Progenitor cell of endocrine pancreas (in vitro differentiated cells): Measurements from ENCODE around the gene ZNF467. TPM values are rescaled to one million over a fixed set of nuclear protein-coding genes. Genes with fewer than 3 reads are reported as not detected.

Experiments
- DNase-seq: peaks from one replicate; pipeline ENCODE4 v3.0.0; 2021; ENCODE audit warnings: low spot score; ENCODE audit not compliant: unreplicated experiment
- H3K27ac Mint-ChIP-seq: 2 replicates; pipeline ENCODE4 v1.8.0; 2021; ENCODE audit warnings: mild to moderate bottlenecking, moderate library complexity, mixed read lengths
- H3K27me3 Mint-ChIP-seq: 2 replicates; pipeline ENCODE4 v1.8.0; 2021; ENCODE audit warnings: mixed read lengths
- H3K36me3 Mint-ChIP-seq: 2 replicates; pipeline ENCODE4 v1.8.0; 2022; ENCODE audit warnings: mixed read lengths; ENCODE audit not compliant: insufficient read depth
- H3K4me1 Mint-ChIP-seq: 2 replicates; pipeline ENCODE4 v1.8.0; 2021; ENCODE audit warnings: low read depth, mixed read lengths
- H3K4me3 Mint-ChIP-seq: 2 replicates; pipeline ENCODE4 v1.8.0; 2021; ENCODE audit warnings: low read depth, mild to moderate bottlenecking, moderate library complexity, mixed read lengths
- H3K9me3 Mint-ChIP-seq: 2 replicates; pipeline ENCODE4 v1.8.0; 2021; ENCODE audit warnings: low read depth, mixed read lengths
- total RNA-seq: library from RNA; stranded (reverse); gene quantifications from 2 replicates; pipeline ENCODE4 v1.2.1, GENCODE V29; 2021
- TF ChIP-seq, protein P1 (sequence below): fragments of 200-600 bp; sonication (generic); IDR thresholded peaks from one replicate; pipeline ENCODE4 v1.5.0; 2021; ENCODE audit warnings: antibody characterized with exemption, mild to moderate bottlenecking; ENCODE audit not compliant: unreplicated experiment

ZNF467 gene
- total RNA-seq, 1 donor from 2014 or later: 16.1 TPM

DNA sequence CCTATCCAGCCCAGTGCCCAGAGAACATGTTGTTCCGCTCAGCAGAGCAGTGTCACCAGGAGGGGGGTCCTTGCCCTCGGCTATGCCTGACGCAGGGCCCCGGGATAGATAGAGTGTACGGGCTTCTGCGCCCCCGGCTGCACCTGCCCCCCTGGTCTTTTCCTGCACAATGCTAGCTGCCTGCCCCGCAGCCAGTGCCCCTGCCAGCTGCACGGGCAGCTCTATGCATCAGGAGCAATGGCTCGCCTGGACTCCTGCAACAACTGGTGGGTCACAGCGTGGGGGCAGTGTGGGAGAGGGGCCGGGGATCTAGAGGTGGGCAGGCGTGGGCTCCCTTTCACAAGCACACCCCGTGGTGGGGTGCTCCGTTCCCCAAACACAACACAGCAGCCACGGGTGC lies 33.3 kb upstream of the ZNF467 start:
- H3K9me3 Mint-ChIP-seq: no peaks in the 10 kb centered on the region
- no peak for DNase-seq
- H3K4me1 Mint-ChIP-seq: no peaks in the 10 kb centered on the region
- no peaks in the 10 kb centered on the region for H3K36me3 Mint-ChIP-seq
- H3K27me3 Mint-ChIP-seq: peaks cover 10% of the 10 kb centered on the region
- TF ChIP-seq, protein P1, sequence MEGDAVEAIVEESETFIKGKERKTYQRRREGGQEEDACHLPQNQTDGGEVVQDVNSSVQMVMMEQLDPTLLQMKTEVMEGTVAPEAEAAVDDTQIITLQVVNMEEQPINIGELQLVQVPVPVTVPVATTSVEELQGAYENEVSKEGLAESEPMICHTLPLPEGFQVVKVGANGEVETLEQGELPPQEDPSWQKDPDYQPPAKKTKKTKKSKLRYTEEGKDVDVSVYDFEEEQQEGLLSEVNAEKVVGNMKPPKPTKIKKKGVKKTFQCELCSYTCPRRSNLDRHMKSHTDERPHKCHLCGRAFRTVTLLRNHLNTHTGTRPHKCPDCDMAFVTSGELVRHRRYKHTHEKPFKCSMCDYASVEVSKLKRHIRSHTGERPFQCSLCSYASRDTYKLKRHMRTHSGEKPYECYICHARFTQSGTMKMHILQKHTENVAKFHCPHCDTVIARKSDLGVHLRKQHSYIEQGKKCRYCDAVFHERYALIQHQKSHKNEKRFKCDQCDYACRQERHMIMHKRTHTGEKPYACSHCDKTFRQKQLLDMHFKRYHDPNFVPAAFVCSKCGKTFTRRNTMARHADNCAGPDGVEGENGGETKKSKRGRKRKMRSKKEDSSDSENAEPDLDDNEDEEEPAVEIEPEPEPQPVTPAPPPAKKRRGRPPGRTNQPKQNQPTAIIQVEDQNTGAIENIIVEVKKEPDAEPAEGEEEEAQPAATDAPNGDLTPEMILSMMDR: no peak
- H3K27ac Mint-ChIP-seq: no peak overlapping the region
- no peak overlapping the region for H3K4me3 Mint-ChIP-seq

DNA sequence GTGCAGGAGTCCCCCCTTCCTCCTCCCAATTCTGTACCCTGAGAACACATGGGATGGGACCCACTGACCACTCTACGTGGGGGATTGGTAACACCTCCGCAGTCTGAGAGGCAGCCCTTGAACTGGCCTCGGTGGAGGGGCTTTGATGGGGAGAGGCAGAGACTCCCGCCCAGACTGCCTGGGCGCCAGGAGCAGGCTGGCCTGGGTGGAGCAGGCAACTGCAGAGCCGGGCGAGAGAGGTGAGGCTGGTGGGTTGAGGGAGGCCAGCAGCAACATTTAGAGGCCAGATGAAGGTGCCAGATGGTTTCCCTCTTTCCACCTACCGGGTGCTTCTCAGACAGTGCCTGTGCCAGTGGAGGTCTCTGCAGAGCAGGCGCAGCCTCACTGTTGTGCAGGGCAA lies 30.7 kb upstream of the ZNF467 start:
- Mint-ChIP-seq H3K27ac (no peak overlapping the region), H3K9me3 (no peaks in the 10 kb centered on the region), H3K4me3 (no peak overlapping the region), H3K27me3 (peaks cover 6% of the 10 kb centered on the region), H3K4me1 (no peaks in the 10 kb centered on the region), H3K36me3 (no peaks in the 10 kb centered on the region)
- no peak for DNase-seq
- TF ChIP-seq, protein P1: no peak

DNA sequence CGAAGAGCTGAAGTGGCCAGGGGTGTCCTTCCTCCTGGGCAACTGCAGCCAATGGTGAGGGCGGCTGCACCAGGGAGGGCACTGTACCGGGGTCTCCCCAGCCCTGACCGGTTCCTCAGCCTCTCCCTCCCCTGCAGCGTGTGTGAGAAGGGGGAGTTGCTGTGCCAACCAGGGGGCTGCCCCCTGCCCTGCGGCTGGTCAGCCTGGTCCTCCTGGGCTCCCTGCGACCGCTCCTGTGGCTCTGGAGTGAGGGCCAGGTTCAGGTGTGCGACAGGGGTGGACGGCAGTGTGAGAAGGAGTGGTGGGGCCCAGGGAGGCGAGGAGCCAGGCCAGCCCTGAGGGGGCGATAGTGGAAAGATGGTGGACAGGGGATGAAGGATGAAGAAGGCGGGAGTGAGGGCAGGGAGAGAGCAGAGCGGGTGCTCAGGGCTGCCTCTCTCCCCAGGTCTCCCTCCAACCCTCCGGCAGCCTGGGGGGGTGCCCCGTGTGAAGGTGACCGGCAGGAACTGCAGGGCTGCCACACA lies 30.2 kb upstream of the ZNF467 start:
- Mint-ChIP-seq H3K27ac (no peak overlapping the region), H3K9me3 (no peaks in the 10 kb centered on the region), H3K4me3 (no peak overlapping the region), H3K36me3 (no peaks in the 10 kb centered on the region), H3K27me3 (peaks cover 6% of the 10 kb centered on the region), H3K4me1 (no peaks in the 10 kb centered on the region)
- TF ChIP-seq, protein P1: no peak
- DNase-seq: no peak

DNA sequence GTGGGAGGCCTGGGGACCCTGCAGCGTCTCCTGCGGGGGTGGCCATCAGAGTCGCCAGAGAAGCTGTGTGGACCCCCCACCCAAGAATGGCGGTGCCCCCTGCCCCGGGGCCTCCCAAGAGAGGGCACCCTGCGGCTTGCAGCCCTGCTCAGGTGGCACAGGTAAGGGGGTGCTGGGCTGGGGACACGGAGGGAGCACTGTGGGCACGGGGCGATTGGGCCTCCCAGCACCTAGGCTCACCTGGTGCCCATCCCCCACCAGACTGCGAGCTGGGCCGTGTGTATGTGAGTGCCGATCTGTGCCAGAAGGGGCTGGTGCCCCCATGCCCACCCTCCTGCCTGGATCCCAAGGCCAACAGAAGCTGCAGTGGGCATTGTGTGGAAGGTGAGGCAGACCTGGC lies 29.6 kb upstream of the ZNF467 start:
- peaks cover 6% of the 10 kb centered on the region for H3K27me3 Mint-ChIP-seq
- H3K27ac Mint-ChIP-seq: no peak overlapping the region
- no peak for DNase-seq
- H3K9me3 Mint-ChIP-seq: no peaks in the 10 kb centered on the region
- TF ChIP-seq, protein P1: no peak
- H3K4me3 Mint-ChIP-seq: no peak overlapping the region
- no peaks in the 10 kb centered on the region for H3K4me1 Mint-ChIP-seq
- H3K36me3 Mint-ChIP-seq: no peaks in the 10 kb centered on the region

DNA sequence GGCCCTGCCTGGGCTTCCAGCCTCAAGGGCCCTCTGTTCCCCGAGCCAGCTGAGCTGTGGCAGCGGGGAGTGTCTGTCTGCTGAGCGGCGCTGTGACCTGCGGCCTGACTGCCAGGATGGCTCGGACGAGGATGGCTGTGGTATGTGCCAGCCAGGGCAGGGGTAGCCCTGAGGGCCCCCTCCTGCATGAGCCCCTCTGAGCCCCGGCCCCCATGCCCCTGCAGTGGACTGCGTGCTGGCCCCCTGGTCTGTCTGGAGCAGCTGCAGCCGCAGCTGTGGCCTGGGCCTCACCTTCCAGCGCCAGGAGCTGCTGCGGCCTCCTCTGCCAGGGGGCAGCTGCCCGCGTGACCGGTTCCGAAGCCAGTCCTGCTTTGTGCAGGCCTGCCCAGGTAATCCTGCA lies 28.4 kb upstream of the ZNF467 start:
- Mint-ChIP-seq H3K27me3 (peaks cover 6% of the 10 kb centered on the region), H3K36me3 (no peaks in the 10 kb centered on the region), H3K4me1 (no peaks in the 10 kb centered on the region), H3K4me3 (no peak overlapping the region), H3K27ac (no peak overlapping the region), H3K9me3 (no peaks in the 10 kb centered on the region)
- TF ChIP-seq, protein P1: no peak
- DNase-seq: no peak
